Ovary (tissue), 9 donors: ENCODE results near the gene PCSK2. TPM values are rescaled to one million over a fixed set of nuclear protein-coding genes. Genes with fewer than 3 reads are reported as not detected.

Experiments used
- DNase-seq, 5 donors: peaks; one replicate each; pipeline ENCODE4 v3.0.0-alpha.2; 2019 to 2020
- H3K27ac ChIP-seq, 2 donors: fragments of 200-600 bp; one replicate each; pipeline versions ENCODE4 v1.5.1 to v1.8.0; 2019 to 2022
- H3K27me3 ChIP-seq: fragments of 200-600 bp; one replicate; pipeline ENCODE4 v1.8.0; 2022
- H3K36me3 ChIP-seq: fragments of 200-600 bp; sonication (generic); one replicate; pipeline ENCODE4 v1.5.1; 2019
- H3K4me1 ChIP-seq: one replicate; pipeline ENCODE4 v1.8.1; 2013; ENCODE audit warnings: mild to moderate bottlenecking, moderate library complexity; ENCODE audit not compliant: insufficient read depth
- H3K4me3 ChIP-seq: fragments of 200-600 bp; sonication (generic); one replicate; pipeline ENCODE4 v1.5.1; 2017
- H3K9me3 ChIP-seq, 2 donors: fragments of 200-600 bp in 1 of 2; sonication (generic) in 1 of 2; one replicate each; pipeline versions ENCODE4 v1.5.1 to v1.8.1; 2013 to 2019; ENCODE audit warnings: mild to moderate bottlenecking in 1 of 2, moderate library complexity in 1 of 2
- EP300 ChIP-seq: sonication (generic); formaldehyde crosslinking; IDR thresholded peaks from one replicate; pipeline ENCODE4 v1.6.1; 2017; ENCODE audit warnings: antibody characterized with exemption
- POLR2A ChIP-seq: fragments of 450-650 bp; IDR thresholded peaks from one replicate; pipeline ENCODE4 v1.6.1; 2017; ENCODE audit warnings: antibody characterized with exemption, mild to moderate bottlenecking, moderate library complexity
- WGBS, 3 donors: extraction: QIAGEN DNeasy Blood & Tissue Kit in 1 of 3; methylation state at CpG; one replicate each; pipeline versions ENCODE4 v1.1.5 to v1.1.7; 2013 to 2017; 5-methylcytosine and 5-hydroxymethylcytosine counted together
- intact Hi-C, 4 donors: fragments of 100-400 bp; cut with DNase I; formaldehyde crosslinking; loops; one replicate each; pipeline versions ENCODE4 v1.11.0 to v1.15.1; 2022 to 2023
- polyA plus RNA-seq, 2 donors: library from polyadenylated mRNA; stranded (reverse); fragments of 200-250 nt in 1 of 2; fragments of 350-450 nt in 1 of 2; fragmentation: Illumina TruSeq in 1 of 2; extraction: RNeasy Lipid Tissue Mini Kit (QIAGEN cat#74804) in 1 of 2; gene quantifications; one replicate each; pipeline ENCODE4 v1.2.3, GENCODE V29; 2013 to 2014
- total RNA-seq, 7 donors: library from RNA; depleted of rRNA in 2 of 7; stranded (reverse); fragments of >200 nt in 2 of 7; fragmentation: NEBNext Ultra II Directional in 3 of 7; extraction: Animal tissue kit (Norgen Biotek cat#: 25700) in 3 of 7; gene quantifications; one replicate each; pipeline versions ENCODE4 v1.1.0 to v1.2.4, GENCODE V29; 2016 to 2023
- TF ChIP-seq, protein P1 (sequence below), 3 donors: fragments of 450-650 bp in 2 of 3; fragments of 200-600 bp in 1 of 3; IDR thresholded peaks; one replicate each; pipeline versions ENCODE4 v1.5.1 to v1.8.0; 2016 to 2022; ENCODE audit warnings: antibody characterized with exemption in 3 of 3, mild to moderate bottlenecking in 1 of 3
- donor health status: DM: no; HTN: no; CAD: no; lungs with moderate emphysema.
- donor health status: DM: no; HTN: no; CAD: no.
- donor health status: Bipolar disorder and iron deficiency.
- donor health status: DM: yes; HTN: yes; CAD: no.
- donor health status: DM: no; HTN: no; CAD: no.
- donor health status: DM: yes; HTN: yes; CAD: no.

PCSK2 gene
- total and polyA plus RNA-seq, 9 donors, result 3.0 to 27.8 (median 6.7) TPM

DNA sequence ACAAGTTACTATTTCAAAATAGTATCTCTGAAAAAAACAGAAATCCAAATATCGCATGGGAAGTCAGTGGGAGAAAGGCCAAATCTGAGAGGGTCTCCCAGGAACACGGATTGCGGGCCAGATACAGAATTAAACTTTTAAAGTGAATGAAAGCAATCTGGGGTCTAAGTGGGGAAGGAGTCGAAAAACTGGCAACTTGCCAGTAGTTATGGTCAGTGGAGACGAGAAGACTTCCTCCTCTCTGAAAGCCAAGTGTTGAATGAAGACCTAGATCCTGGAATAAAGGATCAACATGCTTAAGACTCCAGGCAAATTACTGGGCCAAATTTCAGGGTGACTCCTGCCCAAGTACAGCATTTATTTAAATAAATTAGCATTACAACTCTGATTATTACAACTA is 180.7 kb downstream of the PCSK2 start:
- WGBS, 3 donors, result 54 to 63% (median 57%) methylated on average over 5 of the region's 5 CpGs
- H3K36me3 ChIP-seq, result no peaks in the 10 kb centered on the region
- H3K27ac ChIP-seq, result no peak overlapping the region
- TF ChIP-seq POLR2A, result no peak
- TF ChIP-seq, protein P1, sequence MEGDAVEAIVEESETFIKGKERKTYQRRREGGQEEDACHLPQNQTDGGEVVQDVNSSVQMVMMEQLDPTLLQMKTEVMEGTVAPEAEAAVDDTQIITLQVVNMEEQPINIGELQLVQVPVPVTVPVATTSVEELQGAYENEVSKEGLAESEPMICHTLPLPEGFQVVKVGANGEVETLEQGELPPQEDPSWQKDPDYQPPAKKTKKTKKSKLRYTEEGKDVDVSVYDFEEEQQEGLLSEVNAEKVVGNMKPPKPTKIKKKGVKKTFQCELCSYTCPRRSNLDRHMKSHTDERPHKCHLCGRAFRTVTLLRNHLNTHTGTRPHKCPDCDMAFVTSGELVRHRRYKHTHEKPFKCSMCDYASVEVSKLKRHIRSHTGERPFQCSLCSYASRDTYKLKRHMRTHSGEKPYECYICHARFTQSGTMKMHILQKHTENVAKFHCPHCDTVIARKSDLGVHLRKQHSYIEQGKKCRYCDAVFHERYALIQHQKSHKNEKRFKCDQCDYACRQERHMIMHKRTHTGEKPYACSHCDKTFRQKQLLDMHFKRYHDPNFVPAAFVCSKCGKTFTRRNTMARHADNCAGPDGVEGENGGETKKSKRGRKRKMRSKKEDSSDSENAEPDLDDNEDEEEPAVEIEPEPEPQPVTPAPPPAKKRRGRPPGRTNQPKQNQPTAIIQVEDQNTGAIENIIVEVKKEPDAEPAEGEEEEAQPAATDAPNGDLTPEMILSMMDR (IDR thresholded peaks at IDR 0.05), result no peak
- TF ChIP-seq EP300, result no peak
- DNase-seq, result no peak
- H3K4me3 ChIP-seq, result no peak overlapping the region
- H3K4me1 ChIP-seq, result no peaks in the 10 kb centered on the region
- intact Hi-C loops, result no loop called here
- no peaks in the 10 kb centered on the region for H3K9me3 ChIP-seq
- H3K27me3 ChIP-seq, result no peaks in the 10 kb centered on the region

DNA sequence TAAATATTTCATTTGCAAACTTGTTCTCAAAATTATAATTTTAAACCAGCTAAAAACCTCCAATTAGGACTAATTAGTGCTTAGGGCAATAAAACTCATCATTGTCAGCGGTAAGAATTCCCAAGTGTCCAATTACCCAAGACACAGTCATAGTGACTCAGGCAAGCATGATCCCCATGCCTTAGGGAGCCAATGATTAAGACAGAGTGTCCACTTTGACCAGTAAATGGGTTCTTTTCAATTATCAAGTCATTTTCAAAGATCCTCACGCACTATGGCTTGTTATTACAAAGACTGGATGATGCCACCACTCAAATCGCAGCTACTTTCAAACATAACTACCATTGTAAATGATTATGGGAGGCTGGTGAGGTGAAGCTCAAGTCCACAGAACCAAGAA is 190.4 kb downstream of the PCSK2 start:
- Histone ChIP-seq H3K27ac (no peak overlapping the region), H3K9me3 (no peaks in the 10 kb centered on the region), H3K36me3 (no peaks in the 10 kb centered on the region), H3K4me3 (no peak overlapping the region), H3K27me3 (no peaks in the 10 kb centered on the region), H3K4me1 (no peaks in the 10 kb centered on the region)
- TF ChIP-seq EP300 (no peak), POLR2A (no peak)
- TF ChIP-seq, protein P1 (IDR thresholded peaks at IDR 0.05), result no peak
- intact Hi-C loops, result no loop called here
- DNase-seq, result no peak
- 92 to 96% (median 94%) methylated on average over 3 of the region's 3 CpGs for WGBS, 3 donors

DNA sequence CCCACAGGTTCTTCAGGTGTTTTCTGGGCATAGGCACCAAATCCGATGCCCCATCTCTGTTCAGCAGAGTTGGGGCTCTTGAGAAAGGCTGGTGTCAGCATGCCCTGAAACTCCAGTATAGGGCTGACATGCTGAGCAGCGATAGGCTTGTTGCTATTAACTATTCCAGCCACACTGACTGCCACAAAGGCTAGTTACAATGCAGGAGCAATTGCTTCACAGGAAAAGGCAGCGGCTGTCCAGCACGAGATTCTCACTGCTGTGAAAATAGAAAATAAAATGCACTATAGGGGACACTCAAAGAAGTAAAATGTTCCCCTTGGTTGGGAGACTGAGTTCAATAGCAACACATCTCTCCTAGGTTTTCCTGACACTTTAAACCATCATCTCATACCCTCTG is 191.9 kb downstream of the PCSK2 start:
- intact Hi-C loops, result no loop called here

DNA sequence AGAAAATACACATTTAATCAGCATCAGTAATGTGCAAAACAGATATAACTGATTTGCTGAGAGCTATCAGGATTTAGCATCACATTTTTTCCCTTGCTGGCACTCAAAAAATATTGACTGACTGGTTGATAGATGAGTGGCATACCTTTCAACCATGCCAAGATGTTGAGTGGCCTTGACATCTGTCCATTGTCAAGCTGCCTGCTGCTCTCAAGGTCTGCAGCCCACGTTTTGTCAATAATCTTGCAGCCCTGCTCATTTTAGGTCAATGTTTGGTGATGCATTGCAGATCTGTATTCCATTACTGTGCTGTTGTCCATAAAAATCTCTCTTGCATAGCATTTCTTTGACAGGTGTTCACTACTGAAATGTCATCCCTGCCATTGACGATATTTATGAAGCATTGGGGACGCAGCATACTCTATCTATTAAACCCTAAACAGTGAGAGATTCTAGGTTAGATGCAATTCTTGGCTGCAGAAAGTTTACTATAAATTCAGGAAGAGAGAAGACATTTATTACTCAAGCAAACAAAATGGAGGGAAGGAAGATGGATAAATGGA is 192.7 kb downstream of the PCSK2 start:
- 31 to 57% (median 53%) methylated on average over 3 of the region's 3 CpGs for WGBS, 3 donors
- Histone ChIP-seq H3K27ac (no peak overlapping the region), H3K36me3 (no peaks in the 10 kb centered on the region), H3K9me3 (no peaks in the 10 kb centered on the region), H3K4me1 (no peaks in the 10 kb centered on the region), H3K4me3 (no peak overlapping the region), H3K27me3 (no peaks in the 10 kb centered on the region)
- intact Hi-C loops, result no loop called here
- DNase-seq, result no peak
- TF ChIP-seq POLR2A (no peak), EP300 (no peak)
- TF ChIP-seq, protein P1 (IDR thresholded peaks at IDR 0.05), result no peak

More for the DNA sequence above, 191.9 kb downstream of the PCSK2 start:
- no peaks in the 10 kb centered on the region for H3K27me3 ChIP-seq
- H3K4me1 ChIP-seq, result no peaks in the 10 kb centered on the region
- no peaks in the 10 kb centered on the region for H3K9me3 ChIP-seq
- no peak overlapping the region for H3K27ac ChIP-seq
- TF ChIP-seq POLR2A, result no peak
- no peak for TF ChIP-seq EP300
- TF ChIP-seq, protein P1 (IDR thresholded peaks at IDR 0.05), result no peak
- 36 to 46% (median 38%) methylated on average over 4 of the region's 4 CpGs for WGBS, 3 donors
- no peaks in the 10 kb centered on the region for H3K36me3 ChIP-seq
- no peak overlapping the region for H3K4me3 ChIP-seq
- DNase-seq, result no peak
